Activated effector memory CD4-positive, alpha-beta T cell treated with Interleukin-2 at 50 U/mL for 16 hours (primary cell): ENCODE measurements around the gene MMP17.
A peak's percentile ranks its signal among the peaks of the same experiment; 100 is the strongest.

ENCODE experiments used
- DNase-seq: peaks from one replicate; pipeline ENCODE4 v3.0.0-alpha.2; 2020

MMP17 gene

GRCh38 chr12:131896080-131896810 lies 68.1 kb downstream of the MMP17 start:
- DNase-seq, result peak; percentile 56

DNA sequence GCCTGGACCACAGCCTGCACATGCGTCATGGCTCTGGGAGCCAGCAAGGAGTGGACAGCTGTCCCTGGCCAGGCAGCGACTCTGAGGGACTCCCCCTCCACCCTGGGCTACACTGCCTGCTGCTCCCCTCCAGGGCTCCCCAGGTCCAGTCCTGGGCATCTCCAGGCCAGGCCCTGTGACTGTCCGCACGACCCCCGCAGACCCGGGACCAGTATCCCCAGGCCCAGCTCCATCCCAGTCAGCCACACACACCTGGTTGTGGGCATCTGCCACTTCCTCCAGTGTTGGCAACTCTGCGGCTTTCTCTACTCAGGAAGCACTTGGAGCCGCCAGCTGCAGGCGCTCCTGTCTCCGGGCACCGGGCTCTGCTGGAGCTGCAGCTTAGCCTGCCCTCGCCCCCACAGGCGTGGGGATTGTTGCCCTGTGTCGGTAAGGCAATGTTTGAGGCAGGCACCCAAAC lies 68.6 kb downstream of the MMP17 start:
- no peak for DNase-seq

DNA sequence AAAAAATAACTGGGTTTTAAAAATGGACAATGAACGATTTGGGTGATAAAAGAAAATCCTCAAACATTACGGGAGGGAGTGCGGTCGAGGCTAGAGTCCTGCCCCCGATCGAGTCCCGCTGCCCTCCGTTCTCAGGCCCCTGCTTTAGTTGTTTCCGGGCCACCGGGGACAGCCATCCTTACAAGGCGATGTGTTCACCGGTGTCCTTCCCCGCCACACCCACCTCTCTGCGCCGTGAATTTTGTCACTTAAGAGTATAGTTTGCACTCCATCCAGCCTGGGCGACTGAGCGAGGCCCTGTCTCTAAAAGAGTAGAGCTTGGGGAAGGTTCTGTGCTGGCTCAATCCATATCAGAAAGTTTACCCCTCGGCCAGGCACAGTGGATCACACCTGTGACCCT lies 69.1 kb downstream of the MMP17 start:
- DNase-seq, result no peak

GRCh38 chr12:131897875-131898274 lies 69.7 kb downstream of the MMP17 start:
- DNase-seq, result no peak

DNA sequence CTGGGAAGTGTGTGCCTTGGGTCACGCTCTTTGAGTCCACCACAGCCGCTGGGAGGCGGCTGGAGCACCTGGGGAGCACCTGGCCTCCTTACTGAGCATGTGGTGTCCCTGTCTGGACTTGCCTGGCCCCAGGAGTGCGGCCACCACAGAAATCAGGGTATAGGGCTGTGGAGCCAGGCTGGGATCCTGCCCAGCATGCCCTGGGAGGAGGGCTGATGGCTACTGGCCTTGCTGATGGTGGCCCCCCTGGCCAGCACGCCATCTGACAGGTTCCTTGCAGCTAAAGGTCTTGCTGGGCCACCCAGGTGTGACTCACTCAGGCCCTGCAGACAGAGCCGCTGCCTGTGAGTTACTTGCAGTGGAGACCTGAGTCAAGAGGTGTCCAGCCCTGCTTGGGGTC lies 72.2 kb downstream of the MMP17 start:
- DNase-seq, result no peak
